Trophoblast cell (in vitro differentiated cells and primary cell): Measurements from ENCODE around the gene ARHGAP4.

ENCODE experiments used
- DNase-seq, 2 donors: peaks; one replicate each; pipeline ENCODE4 v3.0.0-alpha.2; 2016
- H2AFZ ChIP-seq: 2 replicates; pipeline ENCODE4 v1.6.1; 2013; ENCODE audit warnings: low read length, moderate library complexity, mild to moderate bottlenecking; ENCODE audit not compliant: insufficient read depth, poor library complexity
- H2AK5ac ChIP-seq: 2 replicates; pipeline ENCODE4 v1.6.1; 2013; ENCODE audit warnings: mild to moderate bottlenecking, low read length
- H2BK120ac ChIP-seq: 2 replicates; pipeline ENCODE4 v1.6.1; 2013; ENCODE audit warnings: low read length, mild to moderate bottlenecking, moderate library complexity; ENCODE audit not compliant: insufficient read depth, poor library complexity
- H2BK12ac ChIP-seq: 2 replicates; pipeline ENCODE4 v1.6.1; 2013; ENCODE audit warnings: mild to moderate bottlenecking, low read length, moderate library complexity
- H2BK5ac ChIP-seq: 2 replicates; pipeline ENCODE4 v1.6.1; 2013; ENCODE audit warnings: low read length, low read depth, moderate library complexity, mild to moderate bottlenecking; ENCODE audit not compliant: poor library complexity
- H3K14ac ChIP-seq: 2 replicates; pipeline ENCODE4 v1.6.1; 2013; ENCODE audit warnings: mild to moderate bottlenecking, low read length
- H3K18ac ChIP-seq: 2 replicates; pipeline ENCODE4 v1.6.1; 2013; ENCODE audit warnings: mild to moderate bottlenecking, low read length
- H3K23ac ChIP-seq: 2 replicates; pipeline ENCODE4 v1.6.1; 2013; ENCODE audit warnings: low read length
- H3K27ac ChIP-seq: 2 replicates; pipeline ENCODE4 v1.5.1; 2013; ENCODE audit warnings: low read depth, mild to moderate bottlenecking, inconsistent platforms, low read length, moderate library complexity
- H3K27me3 ChIP-seq: 2 replicates; pipeline ENCODE4 v1.6.1; 2013; ENCODE audit warnings: inconsistent platforms, mild to moderate bottlenecking, low read length, moderate library complexity; ENCODE audit not compliant: insufficient read depth
- H3K36me3 ChIP-seq, 2 experiments: 1 replicate in 1 of 2; 2 replicates in 1 of 2; pipeline ENCODE4 v1.6.1; 2013; ENCODE audit warnings: low read length in 2 of 2, mild to moderate bottlenecking in 2 of 2, moderate library complexity in 1 of 2; ENCODE audit not compliant: insufficient read depth in 2 of 2, control insufficient read depth in 1 of 2
- H3K4ac ChIP-seq: 2 replicates; pipeline ENCODE4 v1.6.1; 2013; ENCODE audit warnings: low read depth, mild to moderate bottlenecking, low read length, moderate library complexity
- H3K4me1 ChIP-seq, 2 experiments: 1 replicate in 1 of 2; 2 replicates in 1 of 2; pipeline ENCODE4 v1.6.1; 2013; ENCODE audit warnings: low read length in 2 of 2, mild to moderate bottlenecking in 2 of 2, moderate library complexity in 1 of 2; ENCODE audit not compliant: insufficient read depth in 2 of 2, control insufficient read depth in 1 of 2
- H3K4me2 ChIP-seq: 2 replicates; pipeline ENCODE4 v1.6.1; 2013; ENCODE audit warnings: inconsistent platforms, mild to moderate bottlenecking, low read length, moderate library complexity
- H3K4me3 ChIP-seq: 2 replicates; pipeline ENCODE4 v1.5.1; 2013; ENCODE audit warnings: mild to moderate bottlenecking, low read depth, low read length, inconsistent platforms
- H3K79me1 ChIP-seq: one replicate; pipeline ENCODE4 v1.6.1; 2013; ENCODE audit warnings: low read length
- H3K79me2 ChIP-seq: 2 replicates; pipeline ENCODE4 v1.6.1; 2013; ENCODE audit warnings: low read length, mild to moderate bottlenecking; ENCODE audit not compliant: control insufficient read depth, insufficient read depth, poor library complexity
- H3K9ac ChIP-seq: 2 replicates; pipeline ENCODE4 v1.6.1; 2013; ENCODE audit warnings: mild to moderate bottlenecking, low read length
- H3K9me3 ChIP-seq: 2 replicates; pipeline ENCODE4 v1.6.1; 2013; ENCODE audit warnings: low read depth, mild to moderate bottlenecking, control low read depth, inconsistent platforms, low read length; ENCODE audit not compliant: insufficient read depth
- H4K12ac ChIP-seq: 2 replicates; pipeline ENCODE4 v1.6.1; 2013; ENCODE audit warnings: low read depth, mild to moderate bottlenecking, low read length, moderate library complexity
- H4K8ac ChIP-seq: 2 replicates; pipeline ENCODE4 v1.6.1; 2013; ENCODE audit warnings: low read depth, mild to moderate bottlenecking, low read length, moderate library complexity
- H4K91ac ChIP-seq: one replicate; pipeline ENCODE4 v1.6.1; 2013; ENCODE audit warnings: low read depth, mild to moderate bottlenecking, low read length, moderate library complexity
- WGBS: extraction: QIAGEN DNeasy Blood & Tissue Kit; methylation state at CpG from one replicate; pipeline ENCODE4 v1.1.7; 2013; ENCODE audit warnings: missing lambda C conversion rate; ENCODE audit not compliant: insufficient read length, insufficient coverage; ENCODE audit errors: extremely low coverage; 5-methylcytosine and 5-hydroxymethylcytosine counted together

The ARHGAP4 gene

DNA sequence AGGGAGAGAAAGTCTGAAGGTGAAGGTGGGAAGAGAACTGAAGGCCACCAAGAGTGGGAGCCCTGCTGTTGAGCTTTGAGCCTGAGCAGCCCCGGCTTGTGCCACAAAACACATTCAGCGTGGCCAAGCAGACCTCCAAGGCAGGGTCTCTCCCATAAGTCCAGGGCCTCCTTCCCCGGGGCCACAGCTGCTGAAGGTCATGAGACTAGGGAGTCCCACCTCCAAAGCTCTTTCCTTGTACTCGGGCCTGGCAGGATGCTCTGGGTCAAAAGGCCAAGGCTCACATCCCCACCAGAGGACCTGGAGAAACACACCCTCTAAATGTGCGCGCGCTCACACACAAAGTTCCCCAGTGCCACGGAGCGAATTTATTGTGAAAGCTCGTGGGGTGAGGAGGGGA is 3.5 kb upstream of the ARHGAP4 start:
- H3K27ac ChIP-seq: no peak overlapping the region
- H2BK5ac ChIP-seq: no peak overlapping the region
- H3K79me1 ChIP-seq: peaks cover 11% of the 10 kb centered on the region
- no peak overlapping the region for H3K18ac ChIP-seq
- H3K9ac ChIP-seq: no peak overlapping the region
- no peak overlapping the region for H4K91ac ChIP-seq
- no peak overlapping the region for H3K23ac ChIP-seq
- no peak for DNase-seq
- H2AFZ ChIP-seq: no peak overlapping the region
- H2BK12ac ChIP-seq: no peak overlapping the region
- H2AK5ac ChIP-seq: no peak overlapping the region
- no peak overlapping the region for H3K4me3 ChIP-seq
- H3K36me3 ChIP-seq: peaks cover 36 to 37% of the 10 kb centered on the region in 2 experiments
- H3K79me2 ChIP-seq: peaks cover 15% of the 10 kb centered on the region
- H3K9me3 ChIP-seq: no peaks in the 10 kb centered on the region
- no peak overlapping the region for H2BK120ac ChIP-seq
- H3K27me3 ChIP-seq: no peaks in the 10 kb centered on the region
- no peak overlapping the region for H3K4me2 ChIP-seq
- no peak overlapping the region for H3K14ac ChIP-seq
- no CpG with 5 or more reads among the region's 10 CpGs for WGBS
- no peak overlapping the region for H3K4ac ChIP-seq
- H4K8ac ChIP-seq: no peak overlapping the region
- H4K12ac ChIP-seq: no peak overlapping the region
- peaks cover 17 to 26% of the 10 kb centered on the region in 2 experiments for H3K4me1 ChIP-seq

DNA sequence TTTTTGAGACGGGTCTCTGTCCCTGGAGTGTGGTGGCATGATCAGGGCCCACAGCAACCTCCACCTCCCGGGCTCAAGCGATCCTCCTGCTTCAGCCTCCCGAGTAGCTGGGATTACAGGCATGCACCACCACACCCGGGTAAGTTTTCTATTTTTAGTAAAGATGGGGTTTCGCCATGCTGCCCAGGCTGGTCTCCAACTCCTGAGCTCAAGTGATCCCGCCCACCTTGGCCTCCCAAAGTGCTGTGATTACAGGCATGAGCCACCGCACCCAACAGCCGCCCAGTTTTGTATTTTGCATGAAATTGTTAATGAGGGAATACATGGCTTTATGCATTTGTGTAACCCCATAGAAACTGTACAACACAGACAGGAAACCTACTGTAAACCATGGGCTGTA is 2.8 kb upstream of the ARHGAP4 start:
- H3K27ac ChIP-seq: peak overlapping the region; percentile 7
- no peak overlapping the region for H2BK12ac ChIP-seq
- H4K91ac ChIP-seq: no peak overlapping the region
- no peak overlapping the region for H3K18ac ChIP-seq
- H3K79me1 ChIP-seq: peaks cover 7% of the 10 kb centered on the region
- no peak overlapping the region for H2AFZ ChIP-seq
- H4K8ac ChIP-seq: no peak overlapping the region
- H3K4me3 ChIP-seq: no peak overlapping the region
- no peaks in the 10 kb centered on the region for H3K27me3 ChIP-seq
- H3K36me3 ChIP-seq: peaks cover 36 to 37% of the 10 kb centered on the region in 2 experiments
- H3K4me2 ChIP-seq: peak overlapping the region; percentile 30
- H3K9me3 ChIP-seq: no peaks in the 10 kb centered on the region
- no peak overlapping the region for H3K9ac ChIP-seq
- DNase-seq: no peak
- H2AK5ac ChIP-seq: no peak overlapping the region
- no peak overlapping the region for H2BK5ac ChIP-seq
- peaks cover 7% of the 10 kb centered on the region for H3K79me2 ChIP-seq
- no CpG with 5 or more reads among the region's 9 CpGs for WGBS
- no peak overlapping the region for H4K12ac ChIP-seq
- H2BK120ac ChIP-seq: no peak overlapping the region
- H3K4ac ChIP-seq: no peak overlapping the region
- peaks cover 14 to 22% of the 10 kb centered on the region in 2 experiments for H3K4me1 ChIP-seq
- H3K14ac ChIP-seq: no peak overlapping the region
- H3K23ac ChIP-seq: no peak overlapping the region

DNA sequence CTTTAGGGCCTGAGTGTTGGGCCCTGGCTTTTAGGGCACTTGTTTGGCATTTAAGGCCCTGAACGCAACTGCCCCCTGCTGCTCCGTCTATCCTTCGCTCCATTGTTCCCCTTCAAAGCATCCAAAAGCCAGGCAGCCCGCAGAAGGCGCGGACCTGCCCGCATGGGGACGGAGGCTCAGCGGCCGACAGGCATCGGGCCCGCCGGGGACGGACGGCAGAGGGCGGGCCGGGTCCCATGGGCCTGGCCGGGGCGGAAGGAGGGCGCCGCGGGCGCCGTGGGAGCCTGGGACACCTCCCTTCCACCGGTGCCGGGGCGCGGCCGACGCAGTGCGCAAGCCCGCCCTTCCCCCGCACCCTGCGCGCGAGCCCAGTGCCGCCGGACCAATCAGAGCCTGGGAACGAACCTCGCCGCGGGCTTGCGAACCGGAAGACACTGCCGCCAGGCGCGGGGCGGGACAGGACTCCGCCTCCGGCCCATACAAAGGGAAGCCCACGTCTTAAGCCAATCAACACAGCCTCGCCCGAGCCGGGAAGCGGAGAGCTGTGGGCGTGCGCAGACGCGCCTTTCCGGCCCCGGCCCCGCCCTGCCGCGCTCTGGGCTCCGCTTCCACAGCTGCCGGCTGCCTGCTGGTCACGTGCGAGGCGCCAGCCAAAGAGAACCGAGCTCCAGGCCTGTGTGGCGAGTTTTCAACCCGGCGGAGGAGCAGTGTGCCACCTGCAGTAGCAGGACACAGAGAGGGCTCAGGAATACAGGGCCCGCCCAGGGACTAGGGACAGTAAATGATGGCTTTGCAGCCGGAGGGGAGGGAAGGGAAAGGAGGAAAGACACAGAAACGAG is 2.1 kb upstream of the ARHGAP4 start:
- no CpG with 5 or more reads among the region's 76 CpGs for WGBS
- H2BK120ac ChIP-seq: peak overlapping the region; percentile 65
- H3K79me1 ChIP-seq: peaks cover 7% of the 10 kb centered on the region
- peaks cover 36 to 37% of the 10 kb centered on the region in 2 experiments for H3K36me3 ChIP-seq
- no peaks in the 10 kb centered on the region for H3K27me3 ChIP-seq
- H2AK5ac ChIP-seq: peak overlapping the region; percentile 99
- H2BK5ac ChIP-seq: peak overlapping the region; percentile 34
- H3K9me3 ChIP-seq: no peaks in the 10 kb centered on the region
- H3K79me2 ChIP-seq: peaks cover 7% of the 10 kb centered on the region
- H3K14ac ChIP-seq: peak overlapping the region; percentile 75
- peak overlapping the region; percentile 90 for H3K4me2 ChIP-seq
- peak overlapping the region; percentile 97 for H4K12ac ChIP-seq
- peak overlapping the region; percentile 95 for H4K91ac ChIP-seq
- H3K9ac ChIP-seq: peak overlapping the region; percentile 92
- peak; percentile 94 to 98 for DNase-seq
- peak overlapping the region; percentile 94 for H3K27ac ChIP-seq
- peak overlapping the region; percentile 59 for H2AFZ ChIP-seq
- H3K18ac ChIP-seq: peak overlapping the region; percentile 42
- H2BK12ac ChIP-seq: no peak overlapping the region
- peaks cover 12 to 22% of the 10 kb centered on the region in 2 experiments for H3K4me1 ChIP-seq
- peak overlapping the region; percentile 76 for H3K4me3 ChIP-seq
- peak overlapping the region; percentile 96 for H4K8ac ChIP-seq
- H3K23ac ChIP-seq: no peak overlapping the region
- peak overlapping the region; percentile 63 for H3K4ac ChIP-seq

- WGBS: no CpG with 5 or more reads among the region's 8 CpGs
- H4K91ac ChIP-seq: peak overlapping the region; percentile 95
- H2BK12ac ChIP-seq: no peak overlapping the region
- peaks cover 7% of the 10 kb centered on the region for H3K79me2 ChIP-seq
- DNase-seq: no peak
- H3K14ac ChIP-seq: peak overlapping the region; percentile 75
- H3K23ac ChIP-seq: no peak overlapping the region
- peaks cover 7% of the 10 kb centered on the region for H3K79me1 ChIP-seq
- peak overlapping the region; percentile 76 for H3K4me3 ChIP-seq
- H2BK5ac ChIP-seq: peak overlapping the region; percentile 34
- peaks cover 33 to 34% of the 10 kb centered on the region in 2 experiments for H3K36me3 ChIP-seq
- H3K9me3 ChIP-seq: no peaks in the 10 kb centered on the region
- peak overlapping the region; percentile 59 for H2AFZ ChIP-seq
- H2BK120ac ChIP-seq: peak overlapping the region; percentile 65
- H3K4me2 ChIP-seq: peak overlapping the region; percentile 90
- H3K27me3 ChIP-seq: no peaks in the 10 kb centered on the region
- H2AK5ac ChIP-seq: peak overlapping the region; percentile 99
- peak overlapping the region; percentile 92 for H3K9ac ChIP-seq
- peak overlapping the region; percentile 94 for H3K27ac ChIP-seq
- H4K8ac ChIP-seq: peak overlapping the region; percentile 96
- peaks cover 12 to 22% of the 10 kb centered on the region in 2 experiments for H3K4me1 ChIP-seq
- peak overlapping the region; percentile 63 for H3K4ac ChIP-seq
- peak overlapping the region; percentile 97 for H4K12ac ChIP-seq
- H3K18ac ChIP-seq: peak overlapping the region; percentile 42
Observed at GRCh38 chrX:153927672-153927921, 1.5 kb upstream of the ARHGAP4 start.
